GM12891 (cell line): Measurements from ENCODE around the gene SCN1B.

Source experiments
- POLR2AphosphoS5 ChIP-seq: IDR thresholded peaks from 2 replicates; pipeline ENCODE4 v1.6.1; 2011; ENCODE audit warnings: low read depth, low read length, control low read depth
- TAF1 ChIP-seq: IDR thresholded peaks from 2 replicates; pipeline ENCODE4 v1.6.1; 2011; ENCODE audit warnings: low read depth, low read length, control low read depth

GRCh38 chr19:34985249-34986022 is 44.8 kb upstream of the SCN1B start:
- TF ChIP-seq TAF1, result no peak
- no peak for TF ChIP-seq POLR2AphosphoS5
